SK-N-SH treated with all-trans-retinoic acid at 6 μM for 48 hours (cell line): ENCODE measurements around the gene EPB41.

Experiments
- ARNTL ChIP-seq: fragments of 450-650 bp; formaldehyde crosslinking; IDR thresholded peaks from 2 replicates; pipeline ENCODE4 v1.5.0; 2020; ENCODE audit warnings: low read depth, mild to moderate bottlenecking, moderate library complexity, borderline replicate concordance
- BACH2 ChIP-seq: fragments of 250-450 bp; sonication (Bioruptor Pico); IDR thresholded peaks from 2 replicates; pipeline ENCODE4 v1.9.0; 2021; ENCODE audit warnings: mild to moderate bottlenecking, borderline replicate concordance
- CSDC2 ChIP-seq: fragments of 250-450 bp; sonication (Bioruptor Pico); IDR thresholded peaks from 2 replicates; pipeline ENCODE4 v1.5.0; 2020; ENCODE audit warnings: mild to moderate bottlenecking, moderate library complexity
- PATZ1 ChIP-seq: fragments of 250-450 bp; sonication (Bioruptor Pico); IDR thresholded peaks from 2 replicates; pipeline ENCODE4 v1.8.0; 2020; ENCODE audit warnings: mild to moderate bottlenecking, moderate library complexity, borderline replicate concordance
- POU6F1 ChIP-seq: fragments of 250-450 bp; sonication (Bioruptor Pico); IDR thresholded peaks from 2 replicates; pipeline ENCODE4 v1.8.0; 2021; ENCODE audit warnings: low read depth, mild to moderate bottlenecking, moderate library complexity, borderline replicate concordance
- RARB ChIP-seq: fragments of 250-450 bp; sonication (Bioruptor Pico); IDR thresholded peaks from 2 replicates; pipeline ENCODE4 v1.8.0; 2021; ENCODE audit warnings: mild to moderate bottlenecking, moderate library complexity
- SNAI2 ChIP-seq: fragments of 250-450 bp; sonication (Bioruptor Pico); IDR thresholded peaks from 2 replicates; pipeline ENCODE4 v1.5.0; 2020; ENCODE audit warnings: mild to moderate bottlenecking, moderate library complexity
- TSHZ2 ChIP-seq: fragments of 250-450 bp; sonication (Bioruptor Pico); IDR thresholded peaks from 2 replicates; pipeline ENCODE4 v1.5.0; 2020; ENCODE audit warnings: mild to moderate bottlenecking, moderate library complexity
- ZFP3 ChIP-seq: fragments of 250-450 bp; sonication (Bioruptor Pico); IDR thresholded peaks from 2 replicates; pipeline ENCODE4 v1.5.0; 2020; ENCODE audit warnings: mild to moderate bottlenecking, moderate library complexity

- TF ChIP-seq POU6F1 (no peak), SNAI2 (no peak), ARNTL (no peak), BACH2 (CRISPR knock-in tag) (no peak), PATZ1 (CRISPR knock-in tag) (no peak), ZFP3 (CRISPR knock-in tag) (no peak), RARB (CRISPR knock-in tag) (no peak), CSDC2 (CRISPR knock-in tag) (no peak), TSHZ2 (CRISPR knock-in tag) (no peak)
Observed at GRCh38 chr1:28887835-28888682, 26.3 kb upstream of the EPB41 start.
